ENCODE measurements around the gene PNPLA1. TPM values are rescaled to one million over a fixed set of nuclear protein-coding genes. Genes with fewer than 3 reads are reported as not detected.

PNPLA1 gene
- total RNA-seq, 2 experiments from 2014 or later: not detected

DNA sequence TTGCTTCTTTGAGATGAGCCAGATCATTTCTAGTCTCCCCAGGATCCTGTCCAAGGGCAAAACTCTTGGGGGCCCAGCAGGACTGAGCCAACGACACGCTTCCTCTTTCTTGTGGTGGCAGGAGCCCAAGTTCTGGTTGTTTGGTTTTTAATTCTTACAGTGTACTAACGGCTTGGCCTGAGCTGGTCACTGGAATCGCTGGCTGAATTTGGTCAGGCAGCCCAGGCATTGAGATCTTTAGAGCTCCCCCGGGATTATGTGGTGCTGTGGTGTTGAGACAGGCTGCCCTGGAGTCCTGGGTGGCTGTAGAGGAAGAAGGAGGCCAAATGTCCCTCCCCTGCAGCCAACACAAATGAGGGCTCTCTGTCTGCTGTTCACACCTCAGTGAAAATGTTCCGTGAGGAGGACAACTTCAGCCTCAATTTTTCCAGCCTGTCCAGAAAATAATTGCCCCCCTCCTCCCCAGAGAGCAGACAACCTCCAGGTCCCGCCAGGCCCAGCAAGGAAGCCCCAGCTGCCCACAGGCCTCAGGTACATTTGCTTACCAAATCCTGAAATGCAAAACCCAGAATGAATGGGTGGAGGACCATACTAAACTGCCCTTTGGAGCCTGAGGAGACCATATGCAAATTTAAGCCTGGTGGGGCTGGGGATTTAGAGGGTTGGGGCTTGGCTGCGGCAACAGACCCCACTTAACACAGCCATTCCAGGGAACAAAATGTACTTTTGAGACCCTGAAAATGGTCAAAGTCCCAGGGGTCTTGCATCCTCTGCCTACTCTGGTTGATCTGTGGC is 43.2 kb downstream of the PNPLA1 start:
- H3K27me3 Mint-ChIP-seq: no peaks in the 10 kb centered on the region
- no peak overlapping the region for H3K4me3 Mint-ChIP-seq
- no peaks in the 10 kb centered on the region for H3K4me1 Mint-ChIP-seq (ENCODE audit: low read depth)
- CTCF ChIA-PET: interaction anchor here (3.4 kb wide), 1 partner anchor 10 kb away, joined by 13 read pairs; no protein-coding TSS in a partner anchor
- intact Hi-C loops (cut with micrococcal nuclease): no loop called here
- no peaks in the 10 kb centered on the region for H3K36me3 Mint-ChIP-seq
- DNase-seq: no peak
- no peaks in the 10 kb centered on the region for H3K9me3 Mint-ChIP-seq
- no peak overlapping the region for H3K27ac Mint-ChIP-seq
- POLR2A ChIA-PET: no interaction called here

DNA sequence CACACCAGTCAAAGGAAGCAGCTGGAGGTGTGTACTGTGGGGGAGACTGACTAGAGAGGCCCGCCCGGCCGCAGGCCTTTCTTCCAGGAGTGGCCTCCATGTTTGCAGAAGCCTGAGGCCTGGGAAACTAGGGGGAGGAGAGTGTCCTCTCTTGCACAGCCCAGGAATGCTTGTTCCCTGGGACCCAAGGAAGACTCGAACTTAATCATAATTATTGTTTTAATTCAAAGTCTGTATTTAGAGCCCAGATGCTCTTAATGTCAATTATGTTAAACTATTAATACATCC is 43.7 kb downstream of the PNPLA1 start:
- Mint-ChIP-seq H3K4me1 (ENCODE audit: low read depth) (no peaks in the 10 kb centered on the region), H3K4me3 (no peak overlapping the region), H3K27ac (no peak overlapping the region), H3K27me3 (no peaks in the 10 kb centered on the region), H3K9me3 (no peaks in the 10 kb centered on the region), H3K36me3 (no peaks in the 10 kb centered on the region)
- intact Hi-C loops (cut with micrococcal nuclease): no loop called here
- CTCF ChIA-PET: no interaction called here
- POLR2A ChIA-PET: no interaction called here
- DNase-seq: no peak

DNA sequence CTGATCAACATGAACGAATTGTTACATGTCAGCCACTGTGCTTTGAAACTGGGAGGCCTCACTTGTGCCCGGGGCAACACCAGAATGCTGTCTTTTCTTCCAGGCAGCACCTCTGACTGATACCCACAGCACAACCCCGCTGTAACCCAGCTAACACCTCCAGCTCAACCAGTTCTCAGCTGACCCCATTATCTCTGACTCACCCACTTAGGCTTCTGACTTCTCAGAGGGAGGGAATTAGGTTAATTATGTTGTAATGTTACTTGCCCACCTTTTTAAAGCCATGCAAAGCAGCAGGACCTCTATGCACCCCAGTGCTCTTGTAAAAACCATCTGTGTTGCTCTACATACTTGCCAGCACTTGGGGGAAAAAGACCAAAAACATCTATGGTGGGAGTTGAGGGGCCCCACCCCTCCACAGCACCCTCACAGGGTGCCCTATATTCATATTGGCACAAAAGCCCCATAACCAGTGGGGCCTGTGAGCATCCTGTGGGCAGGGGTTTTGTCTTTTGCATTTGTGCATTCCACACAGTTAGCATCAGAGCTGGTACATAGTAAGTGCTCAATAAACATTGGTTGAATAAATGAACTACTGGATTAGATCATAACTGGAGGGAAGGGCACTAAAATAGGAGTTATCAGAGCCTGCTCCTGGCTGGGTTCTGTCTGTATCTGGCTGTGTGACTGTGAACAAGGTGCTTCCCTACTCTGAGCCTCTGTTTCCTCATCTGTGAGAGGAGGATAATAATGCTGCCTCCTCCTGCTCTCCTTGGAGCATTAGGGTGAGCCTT is 44.6 kb downstream of the PNPLA1 start:
- no peak overlapping the region for H3K4me3 Mint-ChIP-seq

DNA sequence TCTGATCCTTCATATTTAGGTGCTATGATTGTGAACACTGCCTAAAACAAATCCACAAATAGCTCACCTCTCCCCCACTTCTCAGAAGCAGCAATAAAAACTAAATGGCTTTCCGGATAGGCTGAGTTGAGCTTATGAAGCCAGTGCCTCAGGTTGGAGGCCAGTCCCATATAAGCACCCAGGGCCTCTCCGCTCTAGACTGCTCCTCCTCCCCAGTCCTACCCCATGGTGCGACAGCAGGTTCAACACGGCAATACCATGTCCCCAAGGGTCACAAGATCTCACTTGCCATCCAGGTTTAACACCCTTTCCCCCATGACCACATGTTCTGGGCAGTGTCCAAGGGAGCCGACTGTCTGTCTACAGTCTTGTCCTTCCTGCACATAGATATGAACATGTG is 46.1 kb downstream of the PNPLA1 start:
- H3K36me3 Mint-ChIP-seq: no peaks in the 10 kb centered on the region
- CTCF ChIA-PET: interaction anchor here (1.0 kb wide), 2 partner anchors 14 to 19 kb away, joined by 3 to 5 read pairs; no protein-coding TSS in a partner anchor
- no peak overlapping the region for H3K4me3 Mint-ChIP-seq
- H3K9me3 Mint-ChIP-seq: no peaks in the 10 kb centered on the region
- intact Hi-C loops (cut with micrococcal nuclease): no loop called here
- no peak for DNase-seq
- no peaks in the 10 kb centered on the region for H3K27me3 Mint-ChIP-seq
- POLR2A ChIA-PET: no interaction called here
- H3K27ac Mint-ChIP-seq: no peak overlapping the region
- H3K4me1 Mint-ChIP-seq (ENCODE audit: low read depth): no peaks in the 10 kb centered on the region

More for the DNA sequence above, 44.6 kb downstream of the PNPLA1 start:
- Mint-ChIP-seq H3K9me3 (no peaks in the 10 kb centered on the region), H3K36me3 (no peaks in the 10 kb centered on the region), H3K4me1 (ENCODE audit: low read depth) (no peaks in the 10 kb centered on the region), H3K27ac (no peak overlapping the region), H3K27me3 (no peaks in the 10 kb centered on the region)
- POLR2A ChIA-PET: no interaction called here
- CTCF ChIA-PET: no interaction called here
- no peak for DNase-seq
- intact Hi-C loops (cut with micrococcal nuclease): no loop called here

DNA sequence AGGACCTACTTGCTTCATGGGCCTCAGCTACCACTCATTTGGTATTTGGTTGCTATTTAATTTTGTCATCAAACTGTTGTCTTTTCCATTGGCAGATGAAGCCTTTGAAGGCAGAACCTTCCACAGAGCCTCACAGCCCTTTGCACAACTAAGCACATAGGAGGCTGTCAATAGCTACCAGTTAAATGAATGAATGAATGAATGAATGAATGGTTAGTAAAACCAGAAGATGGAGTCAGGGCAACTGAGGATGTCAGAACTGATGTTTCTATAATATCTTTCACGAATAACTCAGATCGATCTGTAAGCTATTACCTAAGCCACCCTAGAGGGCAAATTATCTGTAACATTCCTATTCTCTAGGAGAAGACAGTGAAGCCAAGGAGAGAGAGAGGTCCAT is 47.8 kb downstream of the PNPLA1 start:
- ChIA-PET CTCF (interaction anchor here (3.4 kb wide), 1 partner anchor 14 kb away, joined by 20 read pairs; no protein-coding TSS in a partner anchor), POLR2A (no interaction called here)
- intact Hi-C loops (cut with micrococcal nuclease): no loop called here
- no peaks in the 10 kb centered on the region for H3K27me3 Mint-ChIP-seq
- H3K9me3 Mint-ChIP-seq: no peaks in the 10 kb centered on the region
- no peaks in the 10 kb centered on the region for H3K4me1 Mint-ChIP-seq (ENCODE audit: low read depth)
- H3K4me3 Mint-ChIP-seq: no peak overlapping the region
- DNase-seq: no peak
- H3K27ac Mint-ChIP-seq: no peak overlapping the region
- H3K36me3 Mint-ChIP-seq: no peaks in the 10 kb centered on the region

DNA sequence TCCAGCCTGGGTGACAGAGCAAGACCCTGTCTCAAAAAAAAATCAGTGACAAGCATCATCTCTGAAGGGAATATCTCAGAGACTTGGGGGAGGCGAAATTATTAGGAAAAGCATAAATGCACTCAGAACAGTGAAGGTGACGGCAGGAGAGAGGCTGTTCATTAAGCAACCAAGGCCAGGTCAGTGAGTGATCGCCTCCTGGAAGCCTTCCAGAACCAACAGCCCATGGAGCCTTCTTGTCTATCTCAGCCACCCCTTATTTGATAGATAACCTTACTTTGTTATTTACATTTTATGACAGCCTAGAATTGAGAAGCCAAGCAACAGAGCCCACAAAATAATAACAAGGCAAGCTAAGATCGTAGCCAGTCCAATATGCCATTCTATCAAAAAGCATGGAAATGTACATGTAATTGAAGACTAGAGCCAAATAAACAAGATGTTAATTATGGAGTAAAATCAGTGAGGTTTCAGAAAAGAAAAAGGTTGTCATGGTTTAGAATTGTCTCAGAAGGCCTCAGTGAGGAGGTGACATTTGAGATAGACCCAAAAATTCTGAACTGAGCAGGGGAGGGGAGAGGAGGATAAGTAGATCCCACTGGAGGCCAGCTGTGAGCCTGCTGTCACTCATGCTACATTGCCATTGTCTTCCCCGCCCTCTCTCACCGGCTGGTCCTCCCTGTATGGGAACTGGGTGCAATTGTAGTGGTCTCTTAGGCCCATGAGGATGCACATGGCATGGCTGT is 49.0 kb downstream of the PNPLA1 start:
- CTCF ChIA-PET: interaction anchor here (0.5 to 3.4 kb wide), 3 partner anchors 16 to 429 kb away, joined by 3 to 20 read pairs (median 6); no protein-coding TSS in a partner anchor
- H3K36me3 Mint-ChIP-seq: no peaks in the 10 kb centered on the region
- intact Hi-C loops (cut with micrococcal nuclease): no loop called here
- no peak overlapping the region for H3K27ac Mint-ChIP-seq
- H3K27me3 Mint-ChIP-seq: no peaks in the 10 kb centered on the region
- no peaks in the 10 kb centered on the region for H3K4me1 Mint-ChIP-seq (ENCODE audit: low read depth)
- POLR2A ChIA-PET: no interaction called here
- no peaks in the 10 kb centered on the region for H3K9me3 Mint-ChIP-seq
- no peak for DNase-seq
- H3K4me3 Mint-ChIP-seq: no peak overlapping the region

DNA sequence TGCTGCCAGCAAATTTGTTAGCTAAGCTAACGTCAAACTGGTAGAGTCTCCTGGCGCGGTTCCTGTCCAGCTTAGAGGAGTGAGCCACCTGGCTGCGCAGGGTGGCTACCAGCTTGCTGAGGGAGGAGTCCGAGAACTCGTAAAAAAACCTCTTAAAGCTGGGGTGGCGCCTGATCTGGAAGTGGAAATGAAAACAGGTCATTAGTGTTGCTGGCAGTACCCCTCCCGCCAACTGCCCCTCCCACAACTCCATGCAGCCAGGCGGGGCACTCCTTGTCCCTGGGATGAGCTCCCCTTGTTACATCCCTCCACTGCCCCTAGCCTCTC is 49.5 kb downstream of the PNPLA1 start:
- Mint-ChIP-seq H3K4me1 (ENCODE audit: low read depth) (no peaks in the 10 kb centered on the region), H3K36me3 (no peaks in the 10 kb centered on the region), H3K4me3 (no peak overlapping the region), H3K9me3 (no peaks in the 10 kb centered on the region), H3K27ac (no peak overlapping the region), H3K27me3 (no peaks in the 10 kb centered on the region)
- intact Hi-C loops (cut with micrococcal nuclease): no loop called here
- POLR2A ChIA-PET: no interaction called here
- DNase-seq: no peak
- CTCF ChIA-PET: interaction anchor here (0.5 to 3.4 kb wide), 3 partner anchors 16 to 429 kb away, joined by 3 to 20 read pairs (median 6); no protein-coding TSS in a partner anchor

DNA sequence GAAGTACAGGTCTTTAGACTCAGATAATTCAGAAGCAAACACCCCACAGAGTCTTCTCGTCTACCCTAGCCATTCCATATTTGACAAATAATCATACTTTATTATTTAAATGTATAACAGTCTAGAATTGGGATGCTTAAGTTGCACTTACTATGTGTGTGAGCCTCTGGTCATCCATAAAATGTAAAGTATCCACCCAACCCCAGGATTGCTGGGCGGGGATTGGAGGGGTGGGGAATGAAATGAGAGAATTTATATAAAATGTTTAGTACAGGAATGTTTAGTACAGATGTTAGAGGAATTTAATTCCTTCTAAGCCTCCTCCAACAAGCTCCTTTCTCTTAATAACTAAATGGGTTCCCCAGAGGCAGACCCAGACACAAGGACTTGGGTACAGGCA is 50.0 kb downstream of the PNPLA1 start:
- Mint-ChIP-seq H3K27me3 (no peaks in the 10 kb centered on the region), H3K27ac (no peak overlapping the region), H3K4me1 (ENCODE audit: low read depth) (no peaks in the 10 kb centered on the region), H3K4me3 (no peak overlapping the region), H3K9me3 (no peaks in the 10 kb centered on the region), H3K36me3 (no peaks in the 10 kb centered on the region)
- ChIA-PET POLR2A (no interaction called here), CTCF (interaction anchor here (2.2 to 3.4 kb wide), 2 partner anchors 17 to 21 kb away, joined by 6 to 20 read pairs; no protein-coding TSS in a partner anchor)
- DNase-seq: no peak
- intact Hi-C loops (cut with micrococcal nuclease): no loop called here

DNA sequence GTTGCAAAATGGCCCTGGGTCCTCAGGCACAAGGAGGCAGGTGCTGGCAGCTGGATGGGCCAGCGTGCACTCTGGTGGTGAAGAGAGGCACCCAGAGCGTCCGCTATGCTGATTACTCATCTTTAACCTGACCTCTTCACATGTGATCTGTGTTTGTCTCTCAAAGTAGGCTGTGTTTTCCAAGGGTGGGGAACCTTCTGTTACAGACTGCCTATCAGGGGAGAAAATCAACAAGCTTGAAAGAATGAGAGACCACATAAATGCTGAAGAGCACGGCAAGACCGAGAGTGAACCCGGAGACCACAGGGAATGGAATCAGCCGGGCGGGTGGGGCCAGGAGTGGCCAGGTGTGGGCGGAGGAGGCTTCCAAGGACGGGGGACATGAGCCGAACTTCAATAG is 50.6 kb downstream of the PNPLA1 start:
- H3K4me1 Mint-ChIP-seq (ENCODE audit: low read depth): no peaks in the 10 kb centered on the region
- POLR2A ChIA-PET: no interaction called here

DNA sequence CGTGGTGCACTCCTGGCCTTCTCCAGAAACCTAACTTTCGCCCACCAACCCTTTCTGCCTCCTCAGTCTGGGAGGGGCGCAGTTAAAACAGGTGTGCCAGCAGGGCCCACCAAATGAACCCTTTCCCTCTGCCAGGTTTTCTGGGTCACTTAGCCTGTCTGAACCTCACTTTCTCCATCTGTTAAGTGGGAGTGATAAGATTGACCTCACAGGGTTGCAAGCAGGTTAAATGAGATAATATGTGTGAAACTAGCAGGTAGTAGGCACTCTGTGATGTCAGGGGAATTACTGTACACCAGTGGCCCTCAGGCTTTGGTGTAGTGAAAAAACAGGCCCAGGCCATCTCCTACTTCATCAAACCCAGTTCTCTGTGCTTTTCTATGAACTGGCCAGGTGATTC is 52.7 kb downstream of the PNPLA1 start:
- CTCF ChIA-PET: interaction anchor here (1.0 kb wide), 1 partner anchor 38 kb away, joined by 3 read pairs; no protein-coding TSS in a partner anchor

More for the DNA sequence above, 50.6 kb downstream of the PNPLA1 start:
- intact Hi-C loops (cut with micrococcal nuclease): no loop called here
- no peaks in the 10 kb centered on the region for H3K36me3 Mint-ChIP-seq
- CTCF ChIA-PET: interaction anchor here (0.6 to 2.2 kb wide), 3 partner anchors 18 to 136 kb away, joined by 3 to 6 read pairs (median 6); no protein-coding TSS in a partner anchor
- no peak for DNase-seq
- no peaks in the 10 kb centered on the region for H3K9me3 Mint-ChIP-seq
- H3K4me3 Mint-ChIP-seq: no peak overlapping the region
- H3K27ac Mint-ChIP-seq: no peak overlapping the region
- H3K27me3 Mint-ChIP-seq: no peaks in the 10 kb centered on the region

DNA sequence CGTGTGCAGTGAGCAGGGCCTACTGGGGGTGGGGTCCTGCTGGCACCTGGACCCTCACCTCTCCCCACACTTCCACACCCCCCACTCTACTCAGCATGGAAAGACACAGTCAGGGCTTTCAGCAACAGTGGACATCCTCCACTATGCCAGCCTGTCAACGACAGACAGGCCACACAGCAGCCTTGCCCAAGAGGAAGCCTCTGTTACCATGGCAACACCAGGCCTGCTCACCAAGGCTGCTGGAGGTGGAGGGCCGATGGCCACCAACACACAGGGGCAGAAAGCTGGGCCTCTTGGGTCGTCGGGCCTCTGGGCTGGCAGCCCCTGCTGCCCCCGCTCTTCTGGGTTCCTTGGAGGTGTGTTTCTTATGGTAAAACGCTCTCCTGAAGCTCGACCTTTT is 53.2 kb downstream of the PNPLA1 start:
- Mint-ChIP-seq H3K4me1 (ENCODE audit: low read depth) (no peaks in the 10 kb centered on the region), H3K4me3 (no peak overlapping the region), H3K27me3 (no peaks in the 10 kb centered on the region), H3K27ac (no peak overlapping the region), H3K36me3 (no peaks in the 10 kb centered on the region), H3K9me3 (no peaks in the 10 kb centered on the region)
- intact Hi-C loops (cut with micrococcal nuclease): no loop called here
- DNase-seq: no peak
- ChIA-PET CTCF (no interaction called here), POLR2A (no interaction called here)

More for the DNA sequence above, 52.7 kb downstream of the PNPLA1 start:
- Mint-ChIP-seq H3K27me3 (no peaks in the 10 kb centered on the region), H3K4me3 (no peak overlapping the region), H3K27ac (no peak overlapping the region), H3K9me3 (no peaks in the 10 kb centered on the region), H3K4me1 (ENCODE audit: low read depth) (no peaks in the 10 kb centered on the region), H3K36me3 (no peaks in the 10 kb centered on the region)
- DNase-seq: no peak
- POLR2A ChIA-PET: no interaction called here
- intact Hi-C loops (cut with micrococcal nuclease): no loop called here

DNA sequence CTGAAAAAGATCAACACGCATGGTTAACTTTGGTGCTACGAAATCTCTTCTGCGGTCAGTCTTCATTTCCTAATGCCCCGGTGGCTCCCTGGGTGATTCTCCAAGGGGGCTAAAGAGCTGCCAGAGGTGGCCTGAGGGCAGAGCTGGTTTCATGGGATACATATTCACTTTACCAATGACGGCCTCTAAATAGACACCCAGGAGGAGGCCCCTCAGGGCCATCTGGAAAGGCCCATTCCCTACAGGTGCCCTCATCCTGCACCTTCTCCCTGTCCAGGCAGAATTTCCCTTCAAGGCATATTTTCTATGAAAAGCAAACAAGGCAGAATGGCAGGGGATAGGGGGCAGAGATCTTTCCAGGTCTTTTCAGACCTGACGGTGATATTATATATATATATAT is 54.3 kb downstream of the PNPLA1 start:
- H3K36me3 Mint-ChIP-seq: no peaks in the 10 kb centered on the region
- no peak for DNase-seq
- H3K4me3 Mint-ChIP-seq: no peak overlapping the region
- H3K4me1 Mint-ChIP-seq (ENCODE audit: low read depth): no peaks in the 10 kb centered on the region
- no peak overlapping the region for H3K27ac Mint-ChIP-seq
- CTCF ChIA-PET: no interaction called here
- POLR2A ChIA-PET: no interaction called here
- intact Hi-C loops (cut with micrococcal nuclease): no loop called here
- H3K9me3 Mint-ChIP-seq: no peaks in the 10 kb centered on the region
- no peaks in the 10 kb centered on the region for H3K27me3 Mint-ChIP-seq

Data from activated CD4-positive, alpha-beta memory T cell treated with anti-CD3 and anti-CD28 coated beads for 36 hours (primary cell).